Activated CD4-positive, alpha-beta memory T cell treated with anti-CD3 and anti-CD28 coated beads for 36 hours (primary cell): ENCODE results near the gene R3HDM4. TPM values are rescaled to one million over a fixed set of nuclear protein-coding genes. Genes with fewer than 3 reads are reported as not detected.
"Not testable (repeated sequence)": the region's sequence is repeated elsewhere in the genome, so short reads cannot be mapped to it uniquely, and the experiment has no call there.

ENCODE experiments used
- CTCF ChIA-PET: fragments of 350-600 bp; sonication (Branson Sonifier 250); formaldehyde crosslinking; loops from one replicate; lab custom pipeline; 2021; ENCODE audit warnings: antibody characterized with exemption, inconsistent platforms; lab: Charles Lee
- POLR2A ChIA-PET: fragments of 350-600 bp; sonication (Branson Sonifier 250); formaldehyde crosslinking; loops from one replicate; lab custom pipeline; 2021; ENCODE audit warnings: antibody characterized with exemption; lab: Charles Lee
- DNase-seq: peaks from one replicate; pipeline ENCODE4 v3.0.0-alpha.2; 2020
- H3K27ac Mint-ChIP-seq: one replicate; pipeline ENCODE4 v1.8.0; 2021; ENCODE audit warnings: mixed read lengths
- H3K27me3 Mint-ChIP-seq: one replicate; pipeline ENCODE4 v1.8.0; 2021; ENCODE audit warnings: mixed read lengths
- H3K36me3 Mint-ChIP-seq: one replicate; pipeline ENCODE4 v1.8.0; 2021; ENCODE audit warnings: mixed read lengths
- H3K4me1 Mint-ChIP-seq: one replicate; pipeline ENCODE4 v1.8.0; 2021; ENCODE audit warnings: low read depth, mixed read lengths
- H3K4me3 Mint-ChIP-seq: one replicate; pipeline ENCODE4 v1.8.0; 2021; ENCODE audit warnings: mild to moderate bottlenecking, mixed read lengths
- H3K9me3 Mint-ChIP-seq: one replicate; pipeline ENCODE4 v1.8.0; 2021; ENCODE audit warnings: mixed read lengths
- intact Hi-C: fragments of 100-400 bp; cut with micrococcal nuclease; formaldehyde crosslinking; loops from one replicate; pipeline ENCODE4 v1.15.1; 2023
- total RNA-seq, 2 experiments: library from RNA; stranded (reverse); gene quantifications; one replicate each; pipeline ENCODE4 v1.2.3, GENCODE V29; 2021

R3HDM4 gene
- 10 to 100 TPM; 80.4 to 81.4 TPM for total RNA-seq

- Mint-ChIP-seq H3K36me3 (peaks cover 5% of the 10 kb centered on the region), H3K27me3 (no peaks in the 10 kb centered on the region), H3K4me3 (peak within 1 kb of the TSS; percentile 80), H3K4me1 (peaks cover 31% of the 10 kb centered on the region), H3K27ac (peak within 1 kb of the TSS; percentile 92), H3K9me3 (no peaks in the 10 kb centered on the region)
- intact Hi-C loops, result loop anchor here (10.0 kb wide), 1 partner anchor 248 kb away; the partner anchor contains the start of gene RNF126
- DNase-seq, result peak; percentile 89
- ChIA-PET CTCF (interaction anchor here (0.6 to 1.5 kb wide), 2 partner anchors 50 to 281 kb away, joined by 3 to 6 read pairs; no protein-coding TSS in a partner anchor), POLR2A (interaction anchor here (1.9 kb wide), 1 partner anchor 20 kb away, joined by 5 read pairs; the partner anchor contains the start of genes MED16 and RNU6-9)
Observed at GRCh38 chr19:913080-913748, at the start of gene R3HDM4. Gene R3HDM4 (minus strand): TSS chr19:913219. CDS start chr19:913157, 62 bp downstream.

- Mint-ChIP-seq H3K27ac (no peak overlapping the region), H3K9me3 (peaks cover 3% of the 10 kb centered on the region), H3K4me1 (peaks cover 9% of the 10 kb centered on the region), H3K4me3 (no peak overlapping the region), H3K27me3 (no peaks in the 10 kb centered on the region), H3K36me3 (peaks cover 14% of the 10 kb centered on the region)
- ChIA-PET POLR2A (no interaction called here), CTCF (interaction anchor here (1.1 kb wide), 1 partner anchor 9 kb away, joined by 5 read pairs; no protein-coding TSS in a partner anchor)
- intact Hi-C loops, result no loop called here
- DNase-seq, result no peak
Observed at GRCh38 chr19:961866-962620, 49.0 kb upstream of the R3HDM4 start.

DNA sequence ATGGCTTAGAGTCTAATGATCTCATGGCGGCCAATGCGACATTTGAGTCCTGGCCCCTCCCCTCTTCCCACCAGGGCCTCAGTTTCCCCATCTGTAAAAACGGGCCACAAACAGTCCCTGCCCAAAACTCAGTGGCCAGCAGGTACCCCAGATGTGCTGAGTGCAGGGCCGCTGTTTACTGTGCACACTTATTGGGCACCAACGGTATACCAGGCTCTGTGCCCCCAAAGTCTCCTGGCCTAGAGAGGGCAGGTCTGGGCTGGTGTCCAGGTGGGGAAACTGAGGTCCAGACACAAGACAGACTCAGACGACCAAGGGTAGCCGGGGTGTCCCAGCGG is 47.6 kb upstream of the R3HDM4 start:
- peaks cover 9% of the 10 kb centered on the region for H3K4me1 Mint-ChIP-seq
- H3K27me3 Mint-ChIP-seq, result no peaks in the 10 kb centered on the region
- ChIA-PET CTCF (no interaction called here), POLR2A (no interaction called here)
- H3K36me3 Mint-ChIP-seq, result peaks cover 12% of the 10 kb centered on the region
- H3K9me3 Mint-ChIP-seq, result peaks cover 3% of the 10 kb centered on the region
- H3K4me3 Mint-ChIP-seq, result no peak overlapping the region
- no peak overlapping the region for H3K27ac Mint-ChIP-seq
- DNase-seq, result no peak
- intact Hi-C loops, result no loop called here

GRCh38 chr19:960020-960419 is 47.0 kb upstream of the R3HDM4 start:
- no peak for DNase-seq
- ChIA-PET POLR2A (interaction anchor here (0.5 kb wide), 1 partner anchor 20 kb away, joined by 3 read pairs; no protein-coding TSS in a partner anchor), CTCF (no interaction called here)
- Mint-ChIP-seq H3K27ac (no peak overlapping the region), H3K9me3 (peaks cover under 1% of the 10 kb centered on the region), H3K36me3 (peaks cover 8% of the 10 kb centered on the region), H3K4me3 (no peak overlapping the region), H3K4me1 (peaks cover 9% of the 10 kb centered on the region), H3K27me3 (no peaks in the 10 kb centered on the region)
- intact Hi-C loops, result no loop called here

DNA sequence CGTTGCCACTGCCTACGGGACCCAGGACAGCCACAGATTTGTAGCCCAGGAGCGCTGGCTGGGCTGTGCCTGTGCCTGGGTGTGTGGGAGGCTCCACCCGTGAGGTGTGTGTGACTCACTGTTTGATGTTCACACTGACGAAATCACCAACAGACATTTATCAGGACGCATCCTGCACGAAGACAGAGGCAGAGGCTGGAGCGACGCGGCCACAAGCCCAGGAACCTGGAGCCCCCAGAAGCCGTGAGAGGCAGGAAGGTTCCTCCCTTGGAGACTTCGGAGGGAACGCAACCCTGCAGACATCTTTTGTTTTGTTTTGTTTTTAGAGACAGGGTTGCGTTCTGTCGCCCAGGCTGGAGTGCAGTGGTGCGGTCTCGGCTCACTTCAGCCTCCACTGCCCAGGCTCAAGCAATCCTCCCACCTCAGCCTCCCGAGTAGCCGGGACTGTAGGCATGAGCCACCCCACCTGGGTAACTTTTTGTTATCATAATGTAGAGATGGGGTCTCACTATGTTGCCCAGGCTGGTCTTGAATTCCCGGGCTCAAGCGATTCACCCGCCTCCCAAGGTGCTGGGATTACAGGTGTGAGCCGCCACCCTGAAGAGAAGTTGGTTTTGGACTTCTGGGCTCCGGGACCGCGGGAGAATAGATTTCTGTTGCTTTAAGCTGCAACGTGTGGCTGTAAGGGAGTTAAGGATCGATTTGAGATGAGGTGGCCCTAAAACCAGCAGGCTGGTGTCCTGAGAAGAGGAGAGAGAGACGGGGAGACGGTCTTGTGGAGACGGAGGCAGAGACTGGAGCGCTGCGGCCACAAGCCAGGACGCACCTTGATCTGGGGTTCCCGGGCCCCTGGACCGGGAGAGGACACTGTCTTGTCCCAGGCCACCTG is 46.2 kb upstream of the R3HDM4 start:
- Mint-ChIP-seq H3K27me3 (no peaks in the 10 kb centered on the region), H3K27ac (no peak overlapping the region), H3K4me1 (peaks cover 9% of the 10 kb centered on the region), H3K9me3 (no peaks in the 10 kb centered on the region), H3K4me3 (no peak overlapping the region), H3K36me3 (peaks cover 3% of the 10 kb centered on the region)
- ChIA-PET CTCF (no interaction called here), POLR2A (interaction anchor here (0.5 kb wide), 1 partner anchor 19 kb away, joined by 3 read pairs; no protein-coding TSS in a partner anchor)
- intact Hi-C loops, result no loop called here
- peak; percentile 60 for DNase-seq

DNA sequence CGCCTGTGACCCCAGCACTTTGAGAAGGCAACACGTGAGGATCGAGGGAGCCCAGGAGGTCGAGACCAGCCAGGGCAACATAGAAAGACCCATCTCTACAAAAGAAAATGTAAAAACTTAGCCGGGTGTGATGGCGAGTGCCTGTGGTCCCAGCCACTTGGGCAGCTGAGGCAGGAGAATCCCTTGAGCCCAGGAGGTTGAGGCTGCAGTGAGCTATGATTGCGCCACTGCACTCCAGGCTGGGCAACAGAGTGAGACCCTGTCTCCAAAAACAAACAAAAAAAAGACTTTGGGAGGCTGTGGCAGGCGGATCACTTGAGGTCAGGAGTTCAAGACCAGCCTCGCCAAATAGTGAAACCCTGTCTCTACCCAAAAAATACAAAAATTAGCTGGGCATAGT is 44.6 kb upstream of the R3HDM4 start:
- POLR2A ChIA-PET, result not testable (repeated sequence)

DNA sequence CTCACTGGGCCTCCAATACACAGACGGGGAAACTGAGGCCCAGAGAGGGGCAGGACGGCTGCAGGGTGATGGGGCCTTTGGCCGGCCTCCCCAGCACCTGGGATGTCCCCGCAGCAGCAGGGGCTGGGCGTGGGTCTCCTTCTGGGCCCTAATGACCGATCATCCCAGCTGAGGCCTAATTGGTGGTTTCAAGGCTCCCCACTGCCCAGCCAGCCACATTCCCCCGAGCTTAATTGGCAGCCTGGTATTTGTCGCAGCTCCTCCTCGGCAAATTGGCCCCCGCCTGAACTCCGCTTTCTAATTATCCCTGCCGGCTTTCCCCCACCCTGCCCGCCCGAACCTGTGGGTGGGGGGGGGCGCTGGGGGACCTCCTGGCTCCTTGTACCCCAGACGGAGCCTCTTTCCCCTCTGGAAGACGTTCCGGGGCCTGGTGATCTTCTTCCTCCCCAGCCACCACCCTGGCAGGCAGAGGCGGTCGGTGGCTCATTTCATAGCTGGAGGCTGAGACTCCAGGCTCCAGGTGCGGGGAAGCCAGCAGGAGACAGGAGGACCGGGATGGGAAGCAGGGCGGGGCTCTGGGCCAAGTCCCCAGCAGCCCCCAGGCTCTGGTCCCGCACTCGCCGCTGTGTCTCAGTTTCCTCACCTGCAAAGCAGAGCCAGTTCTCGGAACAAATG is 43.9 kb upstream of the R3HDM4 start:
- POLR2A ChIA-PET, result no interaction called here
- H3K27ac Mint-ChIP-seq, result no peak overlapping the region
- H3K4me1 Mint-ChIP-seq, result peaks cover 9% of the 10 kb centered on the region
- CTCF ChIA-PET, result no interaction called here
- no peaks in the 10 kb centered on the region for H3K36me3 Mint-ChIP-seq
- H3K27me3 Mint-ChIP-seq, result no peaks in the 10 kb centered on the region
- DNase-seq, result no peak
- intact Hi-C loops, result no loop called here
- H3K4me3 Mint-ChIP-seq, result no peak overlapping the region
- H3K9me3 Mint-ChIP-seq, result no peaks in the 10 kb centered on the region

More for the DNA sequence above, 44.6 kb upstream of the R3HDM4 start:
- CTCF ChIA-PET, H3K4me3 Mint-ChIP-seq, H3K27ac Mint-ChIP-seq, H3K9me3 Mint-ChIP-seq, H3K36me3 Mint-ChIP-seq, H3K27me3 Mint-ChIP-seq, intact Hi-C loops, DNase-seq: not testable (repeated sequence)
- peaks cover 13% of the 10 kb centered on the region for H3K4me1 Mint-ChIP-seq

GRCh38 chr19:955803-956765 is 43.1 kb upstream of the R3HDM4 start:
- ChIA-PET POLR2A (no interaction called here), CTCF (no interaction called here)
- H3K9me3 Mint-ChIP-seq, result no peaks in the 10 kb centered on the region
- peaks cover 13% of the 10 kb centered on the region for H3K4me1 Mint-ChIP-seq
- DNase-seq, result no peak
- no peak overlapping the region for H3K27ac Mint-ChIP-seq
- H3K4me3 Mint-ChIP-seq, result no peak overlapping the region
- intact Hi-C loops, result no loop called here
- no peaks in the 10 kb centered on the region for H3K27me3 Mint-ChIP-seq
- no peaks in the 10 kb centered on the region for H3K36me3 Mint-ChIP-seq

- Mint-ChIP-seq H3K36me3 (no peaks in the 10 kb centered on the region), H3K27me3 (no peaks in the 10 kb centered on the region), H3K27ac (no peak overlapping the region), H3K4me3 (no peak overlapping the region), H3K9me3 (no peaks in the 10 kb centered on the region), H3K4me1 (peaks cover 13% of the 10 kb centered on the region)
- CTCF ChIA-PET, result no interaction called here
- POLR2A ChIA-PET, result no interaction called here
- DNase-seq, result no peak
- intact Hi-C loops, result no loop called here
Observed at GRCh38 chr19:954672-955494, 41.9 kb upstream of the R3HDM4 start.

- ChIA-PET CTCF (no interaction called here), POLR2A (no interaction called here)
- Mint-ChIP-seq H3K36me3 (no peaks in the 10 kb centered on the region), H3K9me3 (no peaks in the 10 kb centered on the region), H3K27ac (no peak overlapping the region), H3K27me3 (no peaks in the 10 kb centered on the region), H3K4me1 (peaks cover 13% of the 10 kb centered on the region), H3K4me3 (no peak overlapping the region)
- no peak for DNase-seq
- intact Hi-C loops, result no loop called here
Observed at GRCh38 chr19:954272-954671, 41.3 kb upstream of the R3HDM4 start.
